ENCODE data around the gene GNE. TPM values are rescaled to one million over a fixed set of nuclear protein-coding genes. Genes with fewer than 3 reads are reported as not detected.
"Not testable (repeated sequence)": the region's sequence is repeated elsewhere in the genome, so short reads cannot be mapped to it uniquely, and the experiment has no call there.

Gene GNE
- total RNA-seq, 2 donors from 2014 or later = 150 to 190 TPM

DNA sequence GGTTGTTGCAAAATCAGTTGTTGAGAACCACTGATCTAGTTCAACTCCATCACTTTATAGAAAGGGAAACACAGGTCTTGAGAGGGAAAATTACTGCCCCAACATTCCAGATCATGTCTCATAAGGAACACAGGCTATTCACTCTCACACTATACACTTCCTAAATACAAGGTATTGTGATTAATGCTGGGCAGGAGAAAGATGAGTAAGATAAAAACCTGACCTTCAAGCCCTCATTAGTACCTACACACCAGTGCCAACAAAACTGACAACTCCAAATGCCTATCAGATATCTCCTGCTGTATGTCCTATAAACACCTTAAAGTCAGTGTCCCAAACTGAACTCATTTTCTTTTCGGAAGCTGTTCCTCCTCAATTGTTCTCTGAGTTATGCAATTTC lies 8.2 kb downstream of the GNE start:
- H3K4me3 ChIP-seq = no peak overlapping the region
- no peaks in the 10 kb centered on the region for H3K27me3 ChIP-seq
- TF ChIP-seq, protein P1, sequence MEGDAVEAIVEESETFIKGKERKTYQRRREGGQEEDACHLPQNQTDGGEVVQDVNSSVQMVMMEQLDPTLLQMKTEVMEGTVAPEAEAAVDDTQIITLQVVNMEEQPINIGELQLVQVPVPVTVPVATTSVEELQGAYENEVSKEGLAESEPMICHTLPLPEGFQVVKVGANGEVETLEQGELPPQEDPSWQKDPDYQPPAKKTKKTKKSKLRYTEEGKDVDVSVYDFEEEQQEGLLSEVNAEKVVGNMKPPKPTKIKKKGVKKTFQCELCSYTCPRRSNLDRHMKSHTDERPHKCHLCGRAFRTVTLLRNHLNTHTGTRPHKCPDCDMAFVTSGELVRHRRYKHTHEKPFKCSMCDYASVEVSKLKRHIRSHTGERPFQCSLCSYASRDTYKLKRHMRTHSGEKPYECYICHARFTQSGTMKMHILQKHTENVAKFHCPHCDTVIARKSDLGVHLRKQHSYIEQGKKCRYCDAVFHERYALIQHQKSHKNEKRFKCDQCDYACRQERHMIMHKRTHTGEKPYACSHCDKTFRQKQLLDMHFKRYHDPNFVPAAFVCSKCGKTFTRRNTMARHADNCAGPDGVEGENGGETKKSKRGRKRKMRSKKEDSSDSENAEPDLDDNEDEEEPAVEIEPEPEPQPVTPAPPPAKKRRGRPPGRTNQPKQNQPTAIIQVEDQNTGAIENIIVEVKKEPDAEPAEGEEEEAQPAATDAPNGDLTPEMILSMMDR (IDR thresholded peaks at IDR 0.05) = no peak
- intact Hi-C loops (cut with DNase I) = no loop called here
- H3K9ac ChIP-seq (ENCODE audit: low read depth in 2 of 2, low read length in 2 of 2) = no peak overlapping the region
- no peaks in the 10 kb centered on the region for H3K36me3 ChIP-seq
- H3K4me1 ChIP-seq = no peaks in the 10 kb centered on the region
- peak overlapping the region; percentile 22 for H3K27ac ChIP-seq
- no peak for DNase-seq
- H3K9me3 ChIP-seq = no peaks in the 10 kb centered on the region

DNA sequence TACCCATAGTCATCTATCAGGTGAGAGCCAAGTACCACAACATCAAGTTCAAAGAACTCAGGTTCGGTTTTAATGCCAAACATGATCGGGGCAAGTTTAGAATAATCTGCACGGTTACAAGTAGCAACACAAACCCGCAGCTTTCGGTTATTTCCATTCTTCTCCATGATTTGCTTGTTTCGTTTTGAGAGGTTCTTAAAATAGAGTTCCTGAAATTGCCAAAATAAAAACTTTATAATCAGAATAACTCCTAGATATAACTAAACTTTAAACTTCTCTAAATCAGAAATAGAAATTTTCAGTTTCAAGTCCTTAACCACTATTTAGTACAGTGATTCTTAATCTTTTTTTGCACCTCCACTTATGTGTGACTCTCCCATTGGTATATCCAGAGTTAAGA lies 9.1 kb downstream of the GNE start:
- TF ChIP-seq, protein P1 (IDR thresholded peaks at IDR 0.05) = no peak
- Histone ChIP-seq H3K27me3 (no peaks in the 10 kb centered on the region), H3K9ac (ENCODE audit: low read depth in 2 of 2, low read length in 2 of 2) (no peak overlapping the region), H3K4me3 (no peak overlapping the region), H3K36me3 (no peaks in the 10 kb centered on the region), H3K9me3 (no peaks in the 10 kb centered on the region), H3K4me1 (no peaks in the 10 kb centered on the region), H3K27ac (no peak overlapping the region)
- no peak for DNase-seq
- intact Hi-C loops (cut with DNase I) = loop anchor here (5.0 kb wide), 1 partner anchor 83 kb away; no protein-coding TSS in a partner anchor

DNA sequence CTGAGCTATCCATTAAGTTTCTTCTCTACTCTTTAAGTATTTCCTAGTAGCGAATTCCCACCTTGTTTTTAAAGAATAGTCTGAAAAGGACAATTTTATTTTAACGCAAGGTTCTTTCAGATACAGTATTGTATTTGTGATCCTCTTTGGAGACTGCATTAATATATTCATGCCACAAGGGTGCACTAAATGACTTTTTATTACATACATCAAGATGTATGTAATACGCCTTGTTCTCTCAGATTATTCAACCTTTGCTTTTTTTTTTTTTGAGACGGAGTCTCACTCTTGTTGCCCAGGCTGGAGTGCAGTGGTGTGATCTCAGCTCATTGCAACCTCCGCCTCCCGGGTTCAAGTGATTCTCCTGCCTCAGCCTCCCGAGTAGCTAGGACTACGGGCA lies 10.2 kb downstream of the GNE start:
- not testable (repeated sequence) for H3K4me3 ChIP-seq; H3K9ac ChIP-seq (ENCODE audit: low read depth in 2 of 2, low read length in 2 of 2); H3K27me3 ChIP-seq; H3K4me1 ChIP-seq; DNase-seq; H3K9me3 ChIP-seq; H3K36me3 ChIP-seq; H3K27ac ChIP-seq
- TF ChIP-seq, protein P1 (IDR thresholded peaks at IDR 0.05) = peak; percentile 20
- intact Hi-C loops (cut with DNase I) = loop anchor here (5.0 kb wide), 1 partner anchor 84 kb away; no protein-coding TSS in a partner anchor

DNA sequence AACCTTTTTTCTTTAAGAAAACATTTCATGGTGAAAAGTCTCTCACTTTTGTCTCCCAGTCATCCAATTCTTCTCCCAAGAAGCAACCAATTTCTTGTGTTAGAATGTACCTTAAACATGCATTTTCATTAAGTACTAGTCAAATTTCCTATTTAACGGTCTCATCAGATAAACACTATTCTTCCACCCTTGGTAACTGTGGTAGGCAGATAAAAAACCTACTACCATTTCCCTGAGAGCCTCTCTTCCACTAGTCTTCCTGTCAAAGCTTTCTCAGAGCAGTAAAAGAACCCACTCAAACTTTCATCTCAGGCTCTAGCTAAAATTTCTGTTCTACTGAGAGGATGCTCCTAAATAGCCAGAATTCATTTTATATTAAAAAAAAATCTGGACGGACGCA lies 10.9 kb downstream of the GNE start:
- no peak overlapping the region for H3K9ac ChIP-seq (ENCODE audit: low read depth in 2 of 2, low read length in 2 of 2)
- H3K36me3 ChIP-seq = peaks cover 13% of the 10 kb centered on the region
- TF ChIP-seq, protein P1 (IDR thresholded peaks at IDR 0.05) = no peak
- no peak overlapping the region for H3K4me3 ChIP-seq
- H3K4me1 ChIP-seq = no peaks in the 10 kb centered on the region
- no peaks in the 10 kb centered on the region for H3K9me3 ChIP-seq
- H3K27ac ChIP-seq = no peak overlapping the region
- H3K27me3 ChIP-seq = no peaks in the 10 kb centered on the region
- DNase-seq = no peak
- intact Hi-C loops (cut with DNase I) = loop anchor here (5.0 kb wide), 1 partner anchor 85 kb away; no protein-coding TSS in a partner anchor

DNA sequence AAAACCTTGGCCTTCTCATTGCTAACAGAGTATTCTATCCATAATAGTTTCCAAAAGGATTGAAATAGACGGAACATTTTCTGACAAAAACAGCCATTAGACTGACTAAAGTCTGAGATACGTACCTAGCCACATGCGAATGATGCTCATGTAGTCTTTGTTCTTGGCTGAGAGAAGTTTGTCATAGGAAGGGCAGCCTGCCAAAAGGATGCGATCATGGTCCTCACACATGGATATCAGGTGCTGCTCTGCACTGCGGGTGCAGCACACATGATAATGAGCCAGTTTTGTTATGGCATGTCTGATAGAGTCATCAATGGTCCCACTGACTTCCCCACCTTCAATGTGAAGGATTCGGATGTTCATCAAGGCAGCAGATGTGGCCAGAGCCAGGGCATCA lies 12.3 kb downstream of the GNE start:
- Histone ChIP-seq H3K4me3 (no peak overlapping the region), H3K27me3 (no peaks in the 10 kb centered on the region), H3K4me1 (no peaks in the 10 kb centered on the region), H3K9me3 (no peaks in the 10 kb centered on the region), H3K9ac (ENCODE audit: low read depth in 2 of 2, low read length in 2 of 2) (no peak overlapping the region), H3K36me3 (peaks cover 19% of the 10 kb centered on the region), H3K27ac (no peak overlapping the region)
- intact Hi-C loops (cut with DNase I) = loop anchor here (5.0 kb wide), 1 partner anchor 86 kb away; no protein-coding TSS in a partner anchor
- no peak for DNase-seq
- TF ChIP-seq, protein P1 (IDR thresholded peaks at IDR 0.05) = no peak

DNA sequence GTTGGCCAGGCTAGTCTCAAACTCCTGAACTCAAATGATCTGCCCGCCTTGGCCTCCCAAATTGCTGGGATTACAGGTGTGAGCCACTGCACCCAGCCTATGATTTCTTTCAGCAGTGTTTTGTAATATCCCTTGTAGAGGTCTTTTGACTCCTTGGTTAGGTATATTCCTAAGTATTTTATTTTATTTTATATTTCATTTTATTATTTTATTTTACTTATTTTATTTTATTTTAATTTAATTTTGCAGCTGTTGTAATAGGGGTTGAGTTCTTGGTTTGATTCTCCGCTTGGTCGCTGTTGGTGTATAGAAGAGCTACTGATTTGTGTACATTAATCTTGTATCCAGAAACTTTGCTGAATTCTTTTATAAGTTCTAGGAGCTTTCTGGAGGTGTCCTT lies 18.6 kb downstream of the GNE start:
- intact Hi-C loops (cut with DNase I) = not testable (repeated sequence)

DNA sequence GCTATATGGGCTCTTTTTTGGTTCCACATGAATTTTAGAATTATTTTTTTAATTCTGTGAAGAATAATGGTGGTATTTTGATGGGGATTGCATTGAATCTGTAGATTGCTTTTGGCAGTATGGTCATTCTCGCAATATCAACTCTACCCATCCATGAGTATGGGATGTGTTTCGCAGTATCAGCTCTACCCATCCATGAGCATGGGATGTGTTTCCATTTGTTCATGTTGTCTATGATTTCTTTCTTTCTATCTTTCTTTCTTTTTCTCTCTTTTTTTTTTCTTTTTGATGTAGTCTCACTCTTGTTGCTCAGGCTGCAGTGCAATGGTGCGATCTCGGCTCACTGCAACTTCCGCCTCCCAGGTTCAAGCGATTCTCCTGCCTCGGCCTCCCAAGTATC lies 19.0 kb downstream of the GNE start:
- H3K36me3 ChIP-seq = peaks cover 26% of the 10 kb centered on the region
- H3K4me3 ChIP-seq; intact Hi-C loops (cut with DNase I); DNase-seq; H3K27me3 ChIP-seq; H3K9me3 ChIP-seq; H3K27ac ChIP-seq; H3K9ac ChIP-seq (ENCODE audit: low read depth in 2 of 2, low read length in 2 of 2); H3K4me1 ChIP-seq: not testable (repeated sequence)

More for the DNA sequence above, 18.6 kb downstream of the GNE start:
- not testable (repeated sequence) for H3K4me1 ChIP-seq; H3K27me3 ChIP-seq; DNase-seq; H3K27ac ChIP-seq; H3K9me3 ChIP-seq; H3K9ac ChIP-seq (ENCODE audit: low read depth in 2 of 2, low read length in 2 of 2); H3K4me3 ChIP-seq
- peaks cover 26% of the 10 kb centered on the region for H3K36me3 ChIP-seq

All from colonic mucosa (tissue), 4 donors.